Panc1 (cell line): ENCODE results near the gene ZBTB46. TPM values are rescaled to one million over a fixed set of nuclear protein-coding genes. Genes with fewer than 3 reads are reported as not detected.

Experiments used
- ATAC-seq: fragments of 200-7000 bp; cut with Tn5 transposase; 2 replicates; pipeline ENCODE4 v1.9.1; 2020; ENCODE audit warnings: mild to moderate bottlenecking, moderate library complexity
- BruUV-seq: library from RNA; stranded (reverse); fragments of 400-500 nt; replicated peaks from 2 replicates; lab custom pipeline; 2021; lab: Mats Ljungman, UMichigan
- CTCF ChIA-PET: fragments of 300-600 bp; sonication (Branson Sonifier 250); formaldehyde crosslinking; loops from one replicate; lab custom pipeline; 2022; ENCODE audit warnings: antibody characterized with exemption; lab: Charles Lee
- POLR2A ChIA-PET: fragments of 300-600 bp; sonication (Branson Sonifier 250); formaldehyde crosslinking; loops from one replicate; lab custom pipeline; 2022; ENCODE audit warnings: antibody characterized with exemption; lab: Charles Lee
- DNase-seq: peaks from one replicate; pipeline ENCODE4 v3.0.0-alpha.2; 2010; ENCODE audit warnings: low read depth, low spot score
- H3K27ac ChIP-seq: 2 replicates; pipeline ENCODE4 v1.5.1; 2011; ENCODE audit warnings: mild to moderate bottlenecking, low read length, inconsistent platforms
- H3K27me3 ChIP-seq: fragments of 200-500 bp; sonication (Bioruptor generic); 2 replicates; pipeline ENCODE4 v1.6.0; 2014; ENCODE audit warnings: low read length, inconsistent platforms; ENCODE audit not compliant: control insufficient read depth, insufficient read depth
- H3K36me3 ChIP-seq: fragments of 200-500 bp; sonication (Bioruptor generic); 2 replicates; pipeline ENCODE4 v1.5.1; 2014; ENCODE audit warnings: inconsistent platforms, mild to moderate bottlenecking, low read length, moderate library complexity; ENCODE audit not compliant: control insufficient read depth, insufficient read depth
- H3K4me1 ChIP-seq: 2 replicates; pipeline ENCODE4 v1.5.1; 2011; ENCODE audit warnings: inconsistent platforms, mild to moderate bottlenecking, low read length, moderate library complexity; ENCODE audit not compliant: control insufficient read depth, insufficient read depth
- H3K4me3 ChIP-seq, 2 experiments: 2 replicates each; pipeline ENCODE4 v1.5.1; 2011 to 2012; ENCODE audit warnings: low read depth in 2 of 2, low read length in 2 of 2, mild to moderate bottlenecking in 2 of 2, inconsistent platforms in 1 of 2, moderate library complexity in 1 of 2
- H3K9me3 ChIP-seq: fragments of 200-500 bp; sonication (Bioruptor generic); 2 replicates; pipeline ENCODE4 v1.5.1; 2014; ENCODE audit warnings: low read depth, mild to moderate bottlenecking, inconsistent platforms, low read length, moderate library complexity; ENCODE audit not compliant: control insufficient read depth, insufficient read depth
- CTCF ChIP-seq: fragments of 450-650 bp; IDR thresholded peaks from 2 replicates; pipeline ENCODE4 v1.5.1; 2017; ENCODE audit warnings: mild to moderate bottlenecking
- POLR2AphosphoS5 ChIP-seq: IDR thresholded peaks from 2 replicates; pipeline ENCODE4 v1.6.1; 2012; ENCODE audit warnings: mild to moderate bottlenecking, low read depth, low read length, moderate library complexity
- REST ChIP-seq, 2 experiments: IDR thresholded peaks; 2 replicates each; pipeline ENCODE4 v1.6.1; 2011 to 2012; ENCODE audit warnings: low read depth in 2 of 2, control low read depth in 1 of 2, low read length in 1 of 2, mild to moderate bottlenecking in 1 of 2, moderate library complexity in 1 of 2; ENCODE audit not compliant: insufficient read depth in 1 of 2
- SIN3A ChIP-seq: IDR thresholded peaks from 2 replicates; pipeline ENCODE4 v1.6.1; 2012; ENCODE audit warnings: low read depth, mild to moderate bottlenecking, low read length, moderate library complexity, borderline replicate concordance; ENCODE audit not compliant: insufficient read depth
- TCF7L2 ChIP-seq: IDR thresholded peaks from 2 replicates; pipeline ENCODE4 v1.6.1; 2011; ENCODE audit warnings: mild to moderate bottlenecking, low read depth, low read length, inconsistent platforms
- in situ Hi-C: cut with HindIII; loops from 2 replicates; pipeline ENCODE4 v1.10.0; 2016; ENCODE audit warnings: low sequenced_read_pairs, low pct_unique_long_range_greater_than_20kb
- intact Hi-C: fragments of 100-400 bp; cut with micrococcal nuclease; formaldehyde crosslinking; loops from one replicate; pipeline ENCODE4 v1.10.0; 2022; ENCODE audit not compliant: unreplicated experiment
- total RNA-seq: library from RNA; stranded (reverse); gene quantifications from one replicate; pipeline ENCODE4 v1.2.1, GENCODE V29; 2021; ENCODE audit not compliant: unreplicated experiment

Gene ZBTB46
- total RNA-seq, 1 experiment from 2014 or later, result 15.2 TPM

GRCh38 chr20:63771046-63771707, 59.9 kb downstream of the ZBTB46 start:
- POLR2A ChIA-PET, result no interaction called here
- TF ChIP-seq SIN3A (no peak), TCF7L2 (no peak), REST (IDR thresholded peaks at IDR 0.05; ENCODE audit: insufficient read depth in 1 of 2, low read depth in 2 of 2, low read length in 1 of 2) (no peak), CTCF (no peak), POLR2AphosphoS5 (no peak)
- Histone ChIP-seq H3K4me3 (no peak overlapping the region), H3K9me3 (no peaks in the 10 kb centered on the region), H3K27ac (no peak overlapping the region), H3K27me3 (no peaks in the 10 kb centered on the region), H3K4me1 (peaks cover 5% of the 10 kb centered on the region; the same call in 1 of the 2 replicates), H3K36me3 (no peaks in the 10 kb centered on the region)
- CTCF ChIA-PET, result no interaction called here
- BruUV-seq, result no TSS peak
- in situ Hi-C loops (no loop called here), intact Hi-C loops (no loop called here)
- DNase-seq (no peak), ATAC-seq (no peak)

- no peaks in the 10 kb centered on the region for H3K27me3 ChIP-seq
- no peaks in the 10 kb centered on the region for H3K36me3 ChIP-seq
- H3K9me3 ChIP-seq, result no peaks in the 10 kb centered on the region
- ATAC-seq (no peak), DNase-seq (no peak)
- POLR2A ChIA-PET, result no interaction called here
- intact Hi-C loops (no loop called here), in situ Hi-C loops (no loop called here)
- H3K4me1 ChIP-seq, result peaks cover 5% of the 10 kb centered on the region; the same call in 1 of the 2 replicates
- TF ChIP-seq REST (IDR thresholded peaks at IDR 0.05; ENCODE audit: insufficient read depth in 1 of 2, low read depth in 2 of 2, low read length in 1 of 2) (no peak), CTCF (no peak), SIN3A (no peak), POLR2AphosphoS5 (no peak), TCF7L2 (no peak)
- CTCF ChIA-PET, result no interaction called here
- no TSS peak for BruUV-seq
- no peak overlapping the region for H3K27ac ChIP-seq
- no peak overlapping the region for H3K4me3 ChIP-seq
Observed at GRCh38 chr20:63769891-63770474, 61.1 kb downstream of the ZBTB46 start.
